K562 (cell line): Measurements from ENCODE around the gene APOM. TPM values are rescaled to one million over a fixed set of nuclear protein-coding genes. Genes with fewer than 3 reads are reported as not detected.

ENCODE experiments used
- ARHGAP35 ChIP-seq: fragments of 450-650 bp; IDR thresholded peaks from 2 replicates; pipeline ENCODE4 v1.6.1; 2018; ENCODE audit not compliant: partially characterized antibody
- CBX2 ChIP-seq: fragments of 200-600 bp; sonication (generic); IDR thresholded peaks from one replicate; pipeline ENCODE4 v1.6.1; 2012; ENCODE audit warnings: mild to moderate bottlenecking, low read length, inconsistent platforms; ENCODE audit not compliant: insufficient read depth, poor library complexity, severe bottlenecking
- CBX5 ChIP-seq: IDR thresholded peaks from 2 replicates; pipeline ENCODE4 v1.6.1; 2014; ENCODE audit warnings: low read depth, borderline replicate concordance
- HNRNPUL1 ChIP-seq: fragments of 200-400 bp; formaldehyde crosslinking; IDR thresholded peaks from 2 replicates; pipeline ENCODE4 v1.6.1; 2017; ENCODE audit warnings: low read length
- JUNB ChIP-seq: fragments of 450-650 bp; formaldehyde crosslinking; conservative IDR thresholded peaks from 2 replicates; pipeline ENCODE4 v1.4.0; 2020; ENCODE audit warnings: mild to moderate bottlenecking
- L3MBTL2 ChIP-seq: fragments of 450-650 bp; IDR thresholded peaks from 2 replicates; pipeline ENCODE4 v1.6.1; 2016; ENCODE audit warnings: mild to moderate bottlenecking, moderate library complexity
- MTF1 ChIP-seq: fragments of 250-450 bp; sonication (Bioruptor Pico); IDR thresholded peaks from 2 replicates; pipeline ENCODE4 v1.9.0; 2021; ENCODE audit warnings: moderate library complexity, mild to moderate bottlenecking, inconsistent platforms, borderline replicate concordance
- MYC ChIP-seq, 2 experiments: fragments of 250-450 bp in 1 of 2; sonication (Bioruptor Pico) in 1 of 2; IDR thresholded peaks; 2 replicates each; pipeline versions ENCODE4 v1.5.1 to v1.6.1; 2012 to 2021; ENCODE audit warnings: low read depth in 2 of 2, borderline replicate concordance in 1 of 2, improper control_type of control experiment in 1 of 2, low read length in 1 of 2, mild to moderate bottlenecking in 1 of 2, moderate library complexity in 1 of 2
- NELFE ChIP-seq: IDR thresholded peaks from 2 replicates; pipeline ENCODE4 v1.6.1; 2011; ENCODE audit warnings: mild to moderate bottlenecking; ENCODE audit not compliant: insufficient read depth, insufficient read length
- PHF8 ChIP-seq: fragments of 200-600 bp; sonication (generic); IDR thresholded peaks from 2 replicates; pipeline ENCODE4 v1.6.1; 2012; ENCODE audit warnings: mixed run types, mild to moderate bottlenecking, inconsistent platforms, low read length, moderate library complexity, borderline replicate concordance
- POLR2G ChIP-seq: fragments of 200-400 bp; formaldehyde crosslinking; IDR thresholded peaks from 2 replicates; pipeline ENCODE4 v1.6.1; 2017; ENCODE audit warnings: low read depth, mild to moderate bottlenecking, antibody characterized with exemption, low read length, moderate library complexity
- RNF2 ChIP-seq: sonication (generic); IDR thresholded peaks from 2 replicates; pipeline ENCODE4 v1.6.1; 2016
- SNRNP70 ChIP-seq: fragments of 200-400 bp; formaldehyde crosslinking; optimal IDR thresholded peaks from 2 replicates; pipeline ENCODE3; 2017; ENCODE audit warnings: low read depth, low read length
- TAF1 ChIP-seq: IDR thresholded peaks from 2 replicates; pipeline ENCODE4 v1.6.1; 2011; ENCODE audit warnings: mild to moderate bottlenecking, low read length, moderate library complexity; ENCODE audit not compliant: insufficient read depth, control insufficient read depth, severe bottlenecking; ENCODE audit errors: extremely low read depth
- TEAD1 ChIP-seq, 2 experiments: fragments of 450-650 bp in 1 of 2; sonication (generic) in 1 of 2; formaldehyde crosslinking; IDR thresholded peaks; 2 replicates each; pipeline versions ENCODE4 v1.4.0 to v1.8.0; 2020 to 2022; ENCODE audit warnings: mild to moderate bottlenecking in 2 of 2, missing genetic modification reagents in 1 of 2
- TRIM24 ChIP-seq, 2 experiments: fragments of 450-650 bp; IDR thresholded peaks; 2 replicates each; pipeline ENCODE4 v1.6.1; 2016
- polyA plus RNA-seq, 8 experiments: library from polyadenylated mRNA; depleted of rRNA in 4 of 8; stranded (reverse) in 5 of 8; unstranded in 3 of 8; fragments of >200 nt; fragmentation: Nextera tagmentation in 2 of 8; fragmentation: Illumina TruSeq in 1 of 8; extraction: Ambion mirVana in 2 of 8; extraction: Trizol in 1 of 8; gene quantifications; 2 replicates each; pipeline versions ENCODE4 v1.2.1 to v1.2.3, GENCODE V29; 2011 to 2014; ENCODE audit warnings: inconsistent platforms in 1 of 8, missing spikeins in 1 of 8
- total RNA-seq, 7 experiments: library from RNA; depleted of rRNA in 6 of 7; stranded (reverse); fragments of >200 nt in 6 of 7; fragmentation: Illumina TruSeq in 2 of 7; extraction: Trizol in 2 of 7; gene quantifications; 2 replicates each; pipeline versions ENCODE4 v1.2.1 to v1.2.3, GENCODE V29; 2011 to 2021; ENCODE audit warnings: low replicate concordance in 1 of 7
- TF ChIP-seq, protein P1 (sequence below): fragments of 450-650 bp; formaldehyde crosslinking; IDR thresholded peaks from 2 replicates; pipeline ENCODE4 v1.4.0; 2022; ENCODE audit warnings: missing genetic modification characterization
- TF ChIP-seq, protein P2 (sequence below), 3 experiments: fragments of 200-800 bp in 1 of 3; sonication (Bioruptor generic) in 1 of 3; sonication (generic) in 1 of 3; formaldehyde crosslinking in 1 of 3; IDR thresholded peaks; 2 replicates each; pipeline versions ENCODE4 v1.6.1 to v1.8.0; 2016 to 2022; ENCODE audit warnings: mild to moderate bottlenecking in 2 of 3, missing compliant biosample characterization in 2 of 3, missing genetic modification characterization in 2 of 3, missing genetic modification reagents in 1 of 3
- TF ChIP-seq, protein P3 (sequence below): fragments of 450-650 bp; IDR thresholded peaks from 2 replicates; pipeline ENCODE4 v1.6.1; 2017; ENCODE audit warnings: mild to moderate bottlenecking, moderate library complexity
- TF ChIP-seq, protein P4 (sequence below): sonication (generic); formaldehyde crosslinking; IDR thresholded peaks from 2 replicates; pipeline ENCODE4 v1.9.0; 2022; ENCODE audit warnings: mild to moderate bottlenecking, missing genetic modification reagents
- TF ChIP-seq, protein P5 (sequence below): sonication (generic); formaldehyde crosslinking; IDR thresholded peaks from 2 replicates; pipeline ENCODE4 v1.8.1; 2022; ENCODE audit warnings: missing genetic modification reagents

The APOM gene
- total and polyA plus RNA-seq, 9 of the 15 experiments (the other 6 are each of a cell fraction or from before 2014, with no cell fraction given): 5.7 to 24.3 (median 10.4) TPM

DNA sequence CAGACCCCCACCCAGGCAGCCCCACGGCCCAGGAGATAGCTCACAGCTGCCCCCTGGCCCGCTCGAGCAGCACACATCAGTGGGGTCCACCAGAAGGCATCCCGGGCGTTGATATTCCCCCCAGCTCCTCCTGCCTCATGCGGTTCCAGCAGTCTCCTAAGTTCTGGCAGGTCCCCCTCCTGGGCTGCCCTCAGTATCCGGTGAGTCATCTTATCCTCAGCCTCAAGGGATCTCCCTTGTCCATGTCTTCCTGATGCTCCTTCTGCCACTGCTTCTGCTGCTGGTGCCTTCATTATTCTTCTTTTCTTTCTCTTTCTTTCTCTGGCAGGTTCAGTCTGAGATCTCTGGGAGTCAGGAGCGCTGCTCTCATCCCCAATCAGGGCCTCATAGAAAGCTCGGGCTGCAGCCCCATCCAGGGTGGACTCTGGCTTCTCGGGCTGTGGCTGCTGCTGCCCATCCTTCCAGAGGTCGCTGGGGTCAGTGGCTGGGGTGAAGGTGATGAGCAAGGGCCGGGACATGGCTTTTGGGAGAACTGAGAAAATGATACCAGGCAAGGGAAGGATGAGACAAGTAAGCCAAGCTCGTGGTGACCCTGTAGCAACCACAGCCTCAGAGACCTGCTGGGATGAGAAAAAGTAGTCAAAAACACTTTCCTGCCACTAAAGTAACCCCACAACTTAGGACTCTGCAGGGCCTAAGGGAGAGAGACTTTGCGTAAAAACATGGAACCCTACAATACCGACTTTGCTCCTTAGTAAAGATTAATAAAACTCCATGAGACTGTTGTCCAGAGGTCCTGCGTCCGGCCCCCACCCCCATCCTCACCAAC lies 8.5 kb downstream of the APOM start (continued):
- TF ChIP-seq CBX5: no peak
- TF ChIP-seq TAF1: peak; percentile 69
- TF ChIP-seq TRIM24 (IDR thresholded peaks at IDR 0.05): peak in 1 of 2 experiments; percentile 38; a peak in 1 of 4 replicates
- TF ChIP-seq PHF8: no peak
- no peak for TF ChIP-seq MTF1
- peak; percentile 71 for TF ChIP-seq JUNB (CRISPR knock-in tag)
- TF ChIP-seq MYC (IDR thresholded peaks at IDR 0.05; ENCODE audit: low read depth, low read length): peak; percentile 70
- no peak for TF ChIP-seq MYC (CRISPR knock-in tag; IDR thresholded peaks at IDR 0.05; ENCODE audit: borderline replicate concordance, low read depth)
- TF ChIP-seq, protein P1, sequence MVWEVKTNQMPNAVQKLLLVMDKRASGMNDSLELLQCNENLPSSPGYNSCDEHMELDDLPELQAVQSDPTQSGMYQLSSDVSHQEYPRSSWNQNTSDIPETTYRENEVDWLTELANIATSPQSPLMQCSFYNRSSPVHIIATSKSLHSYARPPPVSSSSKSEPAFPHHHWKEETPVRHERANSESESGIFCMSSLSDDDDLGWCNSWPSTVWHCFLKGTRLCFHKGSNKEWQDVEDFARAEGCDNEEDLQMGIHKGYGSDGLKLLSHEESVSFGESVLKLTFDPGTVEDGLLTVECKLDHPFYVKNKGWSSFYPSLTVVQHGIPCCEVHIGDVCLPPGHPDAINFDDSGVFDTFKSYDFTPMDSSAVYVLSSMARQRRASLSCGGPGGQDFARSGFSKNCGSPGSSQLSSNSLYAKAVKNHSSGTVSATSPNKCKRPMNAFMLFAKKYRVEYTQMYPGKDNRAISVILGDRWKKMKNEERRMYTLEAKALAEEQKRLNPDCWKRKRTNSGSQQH (CRISPR knock-in tag): no peak
- TF ChIP-seq, protein P2, sequence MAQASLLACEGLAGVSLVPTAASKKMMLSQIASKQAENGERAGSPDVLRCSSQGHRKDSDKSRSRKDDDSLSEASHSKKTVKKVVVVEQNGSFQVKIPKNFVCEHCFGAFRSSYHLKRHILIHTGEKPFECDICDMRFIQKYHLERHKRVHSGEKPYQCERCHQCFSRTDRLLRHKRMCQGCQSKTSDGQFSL (CRISPR knock-in tag; IDR thresholded peaks at IDR 0.05): no peak
- TF ChIP-seq, protein P2 (tag; IDR thresholded peaks at IDR 0.05): no peak
- no peak for TF ChIP-seq HNRNPUL1
- TF ChIP-seq TEAD1 (CRISPR knock-in tag; IDR thresholded peaks at IDR 0.05): no peak; a peak in 1 of 4 replicates
- TF ChIP-seq, protein P3, sequence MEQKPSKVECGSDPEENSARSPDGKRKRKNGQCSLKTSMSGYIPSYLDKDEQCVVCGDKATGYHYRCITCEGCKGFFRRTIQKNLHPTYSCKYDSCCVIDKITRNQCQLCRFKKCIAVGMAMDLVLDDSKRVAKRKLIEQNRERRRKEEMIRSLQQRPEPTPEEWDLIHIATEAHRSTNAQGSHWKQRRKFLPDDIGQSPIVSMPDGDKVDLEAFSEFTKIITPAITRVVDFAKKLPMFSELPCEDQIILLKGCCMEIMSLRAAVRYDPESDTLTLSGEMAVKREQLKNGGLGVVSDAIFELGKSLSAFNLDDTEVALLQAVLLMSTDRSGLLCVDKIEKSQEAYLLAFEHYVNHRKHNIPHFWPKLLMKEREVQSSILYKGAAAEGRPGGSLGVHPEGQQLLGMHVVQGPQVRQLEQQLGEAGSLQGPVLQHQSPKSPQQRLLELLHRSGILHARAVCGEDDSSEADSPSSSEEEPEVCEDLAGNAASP: no peak
- TF ChIP-seq SNRNP70: no peak
- TF ChIP-seq L3MBTL2: peak; percentile 73
- TF ChIP-seq NELFE: no peak
- TF ChIP-seq, protein P4, sequence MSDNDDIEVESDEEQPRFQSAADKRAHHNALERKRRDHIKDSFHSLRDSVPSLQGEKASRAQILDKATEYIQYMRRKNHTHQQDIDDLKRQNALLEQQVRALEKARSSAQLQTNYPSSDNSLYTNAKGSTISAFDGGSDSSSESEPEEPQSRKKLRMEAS (CRISPR knock-in tag): peak; percentile 79; the same call in 1 of the 2 replicates
- TF ChIP-seq, protein P5, sequence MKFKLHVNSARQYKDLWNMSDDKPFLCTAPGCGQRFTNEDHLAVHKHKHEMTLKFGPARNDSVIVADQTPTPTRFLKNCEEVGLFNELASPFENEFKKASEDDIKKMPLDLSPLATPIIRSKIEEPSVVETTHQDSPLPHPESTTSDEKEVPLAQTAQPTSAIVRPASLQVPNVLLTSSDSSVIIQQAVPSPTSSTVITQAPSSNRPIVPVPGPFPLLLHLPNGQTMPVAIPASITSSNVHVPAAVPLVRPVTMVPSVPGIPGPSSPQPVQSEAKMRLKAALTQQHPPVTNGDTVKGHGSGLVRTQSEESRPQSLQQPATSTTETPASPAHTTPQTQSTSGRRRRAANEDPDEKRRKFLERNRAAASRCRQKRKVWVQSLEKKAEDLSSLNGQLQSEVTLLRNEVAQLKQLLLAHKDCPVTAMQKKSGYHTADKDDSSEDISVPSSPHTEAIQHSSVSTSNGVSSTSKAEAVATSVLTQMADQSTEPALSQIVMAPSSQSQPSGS: no peak
- no peak for TF ChIP-seq RNF2
- no peak for TF ChIP-seq CBX2
- peak; percentile 51 for TF ChIP-seq ARHGAP35
- TF ChIP-seq POLR2G: peak; percentile 91
